Adrenal gland (tissue), 5 donors: ENCODE measurements around the gene BPIFA3.

Experiments used
- POLR2A ChIP-seq, 2 donors: fragments of 450-650 bp; IDR thresholded peaks; one replicate each; pipeline ENCODE4 v1.6.1; 2017; ENCODE audit warnings: antibody characterized with exemption in 2 of 2, mild to moderate bottlenecking in 2 of 2, moderate library complexity in 1 of 2
- TF ChIP-seq, protein P1 (sequence below), 6 experiments: fragments of 450-650 bp in 4 of 6; fragments of 200-600 bp in 2 of 6; sonication (generic) in 1 of 6; IDR thresholded peaks; 1 replicate in 5 of 6; 2 replicates in 1 of 6; pipeline versions ENCODE4 v1.5.1 to v1.8.0; 2016 to 2021; ENCODE audit warnings: antibody characterized with exemption in 6 of 6, mild to moderate bottlenecking in 2 of 6, moderate library complexity in 1 of 6
- donor health status: DM: no; HTN: no; CAD: no.

DNA sequence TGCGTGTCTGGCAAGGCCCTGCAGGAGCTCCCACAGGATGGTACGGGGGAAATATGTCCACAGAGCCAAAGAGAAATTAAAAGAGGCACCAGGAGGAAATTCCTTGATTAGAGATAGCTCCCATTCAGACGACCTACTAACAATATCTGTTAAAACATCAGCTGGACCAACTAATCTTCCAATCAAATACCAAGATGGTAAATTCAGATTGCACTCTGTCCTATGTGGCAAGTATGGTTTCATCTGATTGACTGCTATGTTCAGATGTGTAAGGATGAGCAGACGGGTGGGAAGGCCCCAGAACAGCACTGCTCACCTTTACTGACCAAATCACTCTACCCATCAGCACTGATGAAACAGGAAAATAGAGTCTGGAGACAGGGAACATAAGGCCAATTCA lies 29.7 kb upstream of the BPIFA3 start:
- TF ChIP-seq, protein P1, sequence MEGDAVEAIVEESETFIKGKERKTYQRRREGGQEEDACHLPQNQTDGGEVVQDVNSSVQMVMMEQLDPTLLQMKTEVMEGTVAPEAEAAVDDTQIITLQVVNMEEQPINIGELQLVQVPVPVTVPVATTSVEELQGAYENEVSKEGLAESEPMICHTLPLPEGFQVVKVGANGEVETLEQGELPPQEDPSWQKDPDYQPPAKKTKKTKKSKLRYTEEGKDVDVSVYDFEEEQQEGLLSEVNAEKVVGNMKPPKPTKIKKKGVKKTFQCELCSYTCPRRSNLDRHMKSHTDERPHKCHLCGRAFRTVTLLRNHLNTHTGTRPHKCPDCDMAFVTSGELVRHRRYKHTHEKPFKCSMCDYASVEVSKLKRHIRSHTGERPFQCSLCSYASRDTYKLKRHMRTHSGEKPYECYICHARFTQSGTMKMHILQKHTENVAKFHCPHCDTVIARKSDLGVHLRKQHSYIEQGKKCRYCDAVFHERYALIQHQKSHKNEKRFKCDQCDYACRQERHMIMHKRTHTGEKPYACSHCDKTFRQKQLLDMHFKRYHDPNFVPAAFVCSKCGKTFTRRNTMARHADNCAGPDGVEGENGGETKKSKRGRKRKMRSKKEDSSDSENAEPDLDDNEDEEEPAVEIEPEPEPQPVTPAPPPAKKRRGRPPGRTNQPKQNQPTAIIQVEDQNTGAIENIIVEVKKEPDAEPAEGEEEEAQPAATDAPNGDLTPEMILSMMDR (IDR thresholded peaks at IDR 0.05) = no peak
- no peak for TF ChIP-seq POLR2A (IDR thresholded peaks at IDR 0.05)
